Activated T-cell treated with anti-CD3 and anti-CD28 coated beads, Interleukin-2, amount 50 U/mL, for 1 hour (primary cell): Measurements from ENCODE around the gene CPB2.

Experiments
- DNase-seq: peaks from one replicate; pipeline ENCODE4 v3.0.0-alpha.2; 2020

Gene CPB2

GRCh38 chr13:46104868-46105267 lies at the start of gene CPB2:
CPB2 (minus strand) TSS chr13:46105033; CDS start chr13:46105009, 24 bp downstream.
- DNase-seq: no peak

- DNase-seq: no peak
Observed at GRCh38 chr13:46154136-46154801, 49.4 kb upstream of the CPB2 start.

GRCh38 chr13:46152627-46153328 lies 47.9 kb upstream of the CPB2 start:
- DNase-seq: no peak

- no peak for DNase-seq
Observed at GRCh38 chr13:46150134-46150693, 45.4 kb upstream of the CPB2 start.

- no peak for DNase-seq
Observed at GRCh38 chr13:46149272-46150133, 44.7 kb upstream of the CPB2 start.

GRCh38 chr13:46146898-46147297 lies 42.1 kb upstream of the CPB2 start:
- DNase-seq: no peak

GRCh38 chr13:46145950-46146349 lies 41.1 kb upstream of the CPB2 start:
- DNase-seq: no peak

GRCh38 chr13:46145135-46145534 lies 40.3 kb upstream of the CPB2 start:
- DNase-seq: no peak

DNA sequence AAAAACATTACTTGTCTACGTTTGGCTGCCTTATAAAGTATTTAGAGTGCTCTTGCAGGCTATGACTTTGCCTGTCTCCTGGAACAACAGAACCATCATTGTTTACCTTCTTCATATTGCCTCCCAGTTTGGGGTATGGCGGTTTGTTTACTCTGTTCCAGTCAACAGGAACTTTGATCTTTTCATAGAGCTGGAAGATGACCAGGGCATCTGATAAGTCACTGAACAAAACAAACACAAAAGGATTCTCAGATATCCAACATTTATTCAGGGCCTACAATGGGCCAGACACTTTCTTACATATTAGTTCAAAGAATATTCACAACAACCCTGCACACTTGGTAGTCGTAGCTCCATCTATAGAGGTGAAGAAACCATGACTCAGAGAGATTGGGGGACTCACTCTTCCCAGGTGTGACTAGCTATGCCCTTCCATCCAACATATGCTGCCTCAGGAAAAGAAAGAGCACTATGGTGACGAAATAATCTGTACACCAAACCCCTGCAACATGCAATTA lies 38.4 kb upstream of the CPB2 start:
- DNase-seq: no peak

DNA sequence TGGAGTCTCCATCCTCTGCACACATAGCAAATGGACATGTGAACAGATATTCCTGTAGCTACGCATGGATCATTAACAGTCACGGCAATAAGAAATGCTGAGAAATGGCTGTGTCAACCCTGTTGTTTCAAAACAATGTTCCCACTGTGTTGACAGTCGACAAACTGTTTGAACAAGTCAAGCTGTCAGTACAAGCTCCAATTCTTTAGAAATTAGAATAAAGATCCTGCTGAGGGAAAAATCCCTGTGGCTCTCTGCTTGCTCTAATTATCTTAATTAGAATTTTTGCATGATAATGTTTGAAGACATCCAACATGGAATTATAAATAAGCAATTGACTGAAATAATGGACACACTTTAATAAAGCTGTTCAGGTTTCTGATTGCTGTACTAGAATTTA lies 37.9 kb upstream of the CPB2 start:
- DNase-seq: no peak

- DNase-seq: no peak
Observed at GRCh38 chr13:46140044-46140443, 35.2 kb upstream of the CPB2 start.

DNA sequence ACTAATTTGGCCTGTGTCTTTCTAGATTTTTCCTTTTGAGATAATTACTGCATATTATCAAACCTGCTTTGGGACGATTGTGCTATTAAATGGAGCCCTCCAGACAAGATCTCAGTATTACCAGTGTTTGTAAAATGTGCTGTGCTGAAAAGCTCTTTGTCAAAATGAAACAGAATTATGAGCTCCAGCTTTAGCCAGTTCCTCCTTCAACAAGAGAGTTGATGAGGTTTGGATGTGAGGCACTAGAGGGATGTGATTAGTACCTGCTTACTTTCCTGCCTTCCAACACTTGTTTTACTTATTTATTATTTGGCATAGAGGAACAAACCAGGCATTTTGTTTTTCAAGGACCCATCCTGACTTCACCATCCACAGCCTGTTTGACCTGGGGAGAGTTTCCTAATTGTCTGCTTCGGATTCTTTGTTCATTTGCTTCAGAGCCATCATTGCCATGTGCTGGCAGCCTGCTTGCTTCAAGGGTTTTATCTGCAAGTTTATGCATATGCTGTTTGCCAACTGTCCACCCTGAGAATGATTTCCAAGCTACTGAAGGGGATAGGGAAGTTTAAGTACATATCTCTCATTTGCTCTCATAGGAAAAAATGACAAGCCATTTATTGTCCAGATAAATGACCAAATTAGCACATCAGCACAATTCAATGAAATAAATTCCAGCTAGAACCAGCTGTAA lies 32.9 kb upstream of the CPB2 start:
- DNase-seq: no peak

DNA sequence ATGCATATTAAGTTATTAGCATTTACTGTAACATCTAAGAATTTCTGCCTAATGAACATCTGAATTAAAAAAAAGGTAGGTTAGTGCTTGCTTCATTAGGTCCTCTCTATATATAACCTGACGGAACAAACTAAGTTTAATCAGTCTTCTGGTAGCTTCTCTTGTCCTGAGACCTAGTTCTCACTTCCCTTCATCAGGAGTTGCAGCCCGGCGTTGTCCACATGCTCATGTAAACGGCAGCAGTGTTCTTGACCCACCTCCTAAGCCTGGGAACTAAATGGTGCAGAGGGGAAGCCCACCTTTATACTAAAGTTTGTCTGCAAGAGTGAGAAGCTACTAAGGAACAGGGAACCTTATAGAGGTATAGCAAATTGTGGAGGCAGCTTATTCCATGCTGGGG lies 31.9 kb upstream of the CPB2 start:
- DNase-seq: no peak

GRCh38 chr13:46134961-46135522 lies 30.2 kb upstream of the CPB2 start:
- DNase-seq: no peak

- DNase-seq: no peak
Observed at GRCh38 chr13:46134494-46134893, 29.7 kb upstream of the CPB2 start.

DNA sequence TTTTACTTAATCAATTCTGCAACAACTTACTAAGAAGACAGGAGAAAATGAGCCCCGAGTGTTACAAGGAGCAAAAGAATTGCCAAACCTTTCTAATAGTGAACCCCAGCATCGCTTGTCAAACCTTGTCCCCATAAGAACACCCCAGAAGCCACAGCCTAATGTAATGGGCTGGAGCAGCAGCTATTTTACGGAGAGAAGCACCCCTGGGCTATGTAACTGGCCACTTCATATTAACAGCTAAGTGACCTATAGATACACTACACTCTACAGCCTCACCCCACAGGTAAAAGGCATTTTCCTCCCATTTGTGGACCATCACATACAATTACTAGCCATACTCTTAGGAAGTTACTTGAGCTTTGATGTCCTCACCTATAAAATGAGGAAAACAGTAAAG lies 27.3 kb upstream of the CPB2 start:
- no peak for DNase-seq

- no peak for DNase-seq
Observed at GRCh38 chr13:46131705-46132104, 26.9 kb upstream of the CPB2 start.

DNA sequence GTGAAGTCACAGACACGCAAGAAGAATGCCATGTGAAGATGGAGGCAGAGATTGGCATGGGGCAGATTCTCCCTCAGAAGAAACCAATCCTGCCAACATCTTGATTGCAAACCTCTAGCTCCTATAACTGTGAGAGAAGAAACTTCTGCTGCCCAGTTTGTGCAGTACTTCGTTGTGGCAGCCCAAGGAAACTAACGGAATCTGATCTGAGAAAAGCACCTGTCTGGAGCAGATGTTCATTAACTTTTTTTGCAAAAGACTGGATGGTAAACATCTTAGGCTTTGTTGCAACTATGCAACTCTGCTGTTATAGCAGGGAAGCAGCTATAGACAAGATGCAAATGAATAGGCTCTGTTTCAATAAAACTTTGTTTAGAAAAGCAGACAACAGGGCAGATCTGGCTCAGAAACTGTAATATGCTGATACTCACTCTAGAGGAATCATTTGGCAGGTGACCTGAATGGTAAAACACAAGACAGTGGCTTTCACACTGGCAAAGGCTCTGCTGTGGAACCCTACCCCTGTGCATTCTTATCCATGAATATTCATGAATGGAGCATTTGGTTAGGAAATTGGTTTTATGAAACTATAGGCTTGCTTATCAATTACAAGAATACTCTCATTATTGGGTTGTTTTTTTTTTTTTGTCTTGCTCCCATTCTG lies 25.3 kb upstream of the CPB2 start:
- DNase-seq: no peak

DNA sequence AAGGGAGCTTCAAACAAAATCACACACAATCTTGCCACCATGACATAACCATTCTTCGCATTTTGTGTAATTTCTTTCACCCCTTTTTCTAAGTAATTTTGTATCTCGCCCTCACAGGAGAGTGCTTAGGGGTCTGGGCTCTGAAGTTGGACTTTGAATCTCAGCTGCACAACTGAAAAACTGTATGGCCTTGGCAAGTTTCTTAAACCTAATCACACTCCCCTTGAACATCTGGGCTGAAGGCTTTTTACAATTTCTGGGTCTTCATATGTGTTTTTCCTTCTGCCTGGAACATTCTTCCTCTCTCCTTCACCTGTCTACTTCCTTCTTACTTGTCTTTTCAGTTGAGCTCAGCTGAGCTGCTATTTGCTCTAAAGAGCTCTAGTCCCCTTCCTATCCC lies 24.3 kb upstream of the CPB2 start:
- no peak for DNase-seq

DNA sequence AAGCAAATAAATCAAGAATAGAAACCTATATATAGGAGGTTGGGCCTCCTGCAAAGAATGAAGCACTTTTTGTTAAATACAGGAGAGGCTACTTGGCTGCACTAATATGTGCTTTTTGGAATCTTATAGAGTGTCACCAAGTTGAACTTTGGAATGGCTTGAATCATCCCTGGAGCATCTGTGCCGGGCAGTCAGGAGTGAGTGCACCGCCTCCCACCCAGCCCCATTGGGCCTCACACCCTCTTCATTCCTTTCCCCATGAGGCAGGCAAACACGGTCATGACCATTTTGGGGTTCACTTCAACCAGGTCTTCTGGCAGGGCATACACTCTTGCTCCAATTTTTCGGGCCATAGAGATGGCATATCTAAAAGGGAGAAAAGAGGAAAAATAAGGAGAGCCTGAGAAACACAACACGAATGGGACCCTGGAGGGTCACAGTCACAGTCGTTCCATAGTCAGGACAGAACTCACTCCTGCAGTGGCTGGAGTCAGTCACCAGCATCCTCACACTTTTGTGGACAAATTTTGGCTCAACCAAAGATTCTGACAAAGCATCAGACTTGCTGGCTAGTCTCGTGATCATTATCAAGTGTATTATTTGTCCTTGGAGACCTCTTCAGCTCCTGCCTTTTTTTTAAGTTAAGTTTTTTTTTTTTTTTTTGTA lies 22.7 kb upstream of the CPB2 start:
- no peak for DNase-seq
